Stimulated activated CD4-positive, alpha-beta T cell treated with anti-CD3 and anti-CD28 coated beads, Interleukin-4, amount 100 ng/mL, for 1 hour (primary cell): Measurements from ENCODE around the gene ZBTB7C.

Experiments used
- DNase-seq: peaks from one replicate; pipeline ENCODE4 v3.0.0-alpha.2; 2020

The ZBTB7C gene

DNA sequence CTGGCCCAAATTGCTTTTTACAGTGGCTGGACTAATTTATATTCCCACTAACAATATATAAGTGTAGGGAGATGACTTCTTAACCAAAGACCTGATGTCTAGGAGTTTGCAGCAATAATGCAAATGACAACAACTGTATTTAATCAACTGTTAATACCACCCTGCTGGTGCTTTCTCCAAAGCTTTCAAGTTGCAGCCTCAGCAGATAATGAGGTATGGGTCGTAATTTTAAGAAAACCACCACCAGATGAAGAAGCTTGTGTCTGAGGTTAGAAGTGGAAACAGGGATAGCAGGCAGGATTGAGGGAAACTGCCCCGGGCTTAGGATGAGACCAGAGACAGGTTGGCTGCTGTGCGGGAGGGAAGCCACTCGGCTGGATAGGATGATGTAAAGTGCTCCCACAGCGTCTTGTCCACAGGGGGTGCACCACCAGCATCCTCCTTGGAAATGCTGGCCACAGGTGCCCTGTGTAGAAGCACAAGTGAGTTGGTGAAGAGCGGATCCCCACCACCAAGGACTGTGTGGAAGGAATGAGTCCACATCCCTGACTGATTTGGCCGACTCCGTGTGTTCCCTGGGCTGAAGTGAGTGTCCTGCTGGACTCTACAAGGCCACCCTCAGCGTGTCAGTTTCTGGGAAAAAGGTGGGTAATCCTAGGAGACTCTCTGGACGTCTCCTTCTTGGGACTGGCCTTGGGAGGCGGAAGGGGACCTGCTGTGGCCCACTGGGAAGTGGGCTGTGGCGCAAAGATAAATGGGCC lies 402.6 kb downstream of the ZBTB7C start:
- no peak for DNase-seq

DNA sequence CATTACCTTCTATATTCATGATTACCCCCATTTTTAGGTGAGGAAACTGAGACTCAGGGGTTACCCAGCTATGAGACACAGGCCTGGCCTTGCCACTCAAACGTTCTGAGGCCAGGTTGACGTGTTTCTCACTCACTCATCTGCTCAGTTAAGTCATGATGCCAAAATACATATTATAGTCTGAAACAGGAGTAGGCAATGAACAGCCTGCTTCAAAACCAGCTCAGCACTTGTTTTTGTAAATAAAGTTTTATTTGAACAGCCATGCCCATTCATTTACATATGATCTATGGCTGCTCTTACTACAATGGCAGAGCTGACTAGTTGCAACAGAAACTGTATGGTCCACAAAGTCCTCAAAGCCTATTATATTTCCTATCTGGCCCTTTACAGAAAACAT lies 404.6 kb downstream of the ZBTB7C start:
- no peak for DNase-seq

DNA sequence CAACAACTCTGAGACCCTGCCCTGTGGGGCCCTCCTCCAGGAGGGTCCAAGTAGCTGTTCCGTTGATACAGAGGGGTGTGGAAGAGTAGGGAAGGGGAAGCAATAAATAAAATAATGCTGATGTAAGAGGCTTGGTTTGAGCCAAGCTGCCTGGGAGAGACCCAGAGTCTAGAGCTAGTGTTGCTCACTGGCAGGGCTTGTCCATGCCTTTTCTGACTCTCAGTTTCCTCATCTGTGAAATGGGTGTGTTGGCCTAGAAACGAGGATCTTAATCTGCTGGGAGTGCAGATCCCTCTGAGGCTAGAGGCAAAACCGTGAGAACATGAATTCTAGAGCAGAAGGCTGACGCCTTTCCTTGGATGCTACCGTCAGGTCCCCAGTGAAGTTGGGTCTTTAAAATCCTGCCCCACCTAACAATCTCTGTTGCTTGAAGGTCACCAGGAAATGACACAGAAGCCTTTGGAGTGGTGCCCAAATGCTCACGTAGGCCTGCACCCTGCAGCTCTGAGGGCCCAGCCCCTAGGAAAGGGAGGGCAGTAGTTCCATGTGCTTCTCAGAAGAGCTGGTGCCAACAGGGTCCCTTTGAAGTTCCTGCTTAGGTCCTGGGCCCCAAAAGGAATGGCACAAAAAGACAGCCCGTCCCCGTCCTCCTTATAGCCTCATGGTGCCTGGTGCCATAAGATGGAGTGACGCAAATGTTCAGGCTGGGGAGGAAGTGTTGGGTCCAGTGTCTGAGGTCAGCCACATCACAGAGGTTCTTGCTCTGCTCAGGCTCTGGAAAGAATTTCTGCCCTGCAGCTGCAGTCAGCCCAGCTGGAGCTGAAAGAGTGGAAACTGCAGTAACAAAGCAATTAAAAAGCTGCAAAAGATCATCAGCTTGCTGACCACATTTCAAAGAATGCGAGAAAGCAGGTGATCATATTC lies 405.5 kb downstream of the ZBTB7C start:
- no peak for DNase-seq

DNA sequence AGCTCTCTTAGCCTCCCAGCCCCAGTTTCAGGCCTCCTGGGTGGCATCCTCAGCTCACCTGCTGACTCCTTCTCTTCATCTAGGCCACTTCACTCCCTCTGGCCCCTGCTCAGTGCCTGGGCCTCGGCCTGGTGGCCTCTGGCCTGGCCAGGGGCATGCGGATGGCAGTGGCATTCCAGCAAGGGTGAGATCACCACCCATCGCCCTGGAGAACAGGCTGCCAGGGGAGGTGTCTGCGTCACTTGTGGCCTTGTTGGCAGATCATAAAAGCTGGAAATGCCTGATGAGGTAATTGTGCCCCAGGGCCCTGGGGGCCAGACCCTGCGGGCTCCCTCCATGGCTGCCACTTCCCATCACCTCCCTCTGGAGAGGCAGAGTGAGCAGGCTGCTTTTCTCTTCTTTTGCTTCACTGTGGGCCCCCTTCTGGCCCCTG lies 406.2 kb downstream of the ZBTB7C start:
- no peak for DNase-seq

DNA sequence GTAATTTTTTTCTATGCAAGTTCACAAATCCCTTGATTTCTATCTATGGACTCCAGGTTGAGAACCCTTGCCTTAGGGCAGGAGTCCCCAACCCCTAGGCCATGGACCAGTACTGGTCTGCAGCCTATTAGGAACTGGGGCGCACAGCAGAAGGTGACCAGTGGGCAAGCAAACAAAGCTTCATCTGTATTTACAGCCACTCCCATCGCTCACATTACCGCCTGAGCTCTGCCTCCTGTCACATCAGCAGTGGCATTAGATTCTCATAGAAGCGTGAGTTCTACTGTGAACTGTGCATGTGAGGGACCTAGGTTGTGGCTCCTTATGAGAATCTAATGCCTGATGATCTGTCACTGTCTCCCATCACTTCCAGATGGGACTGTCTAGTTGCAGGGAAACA lies 408.5 kb downstream of the ZBTB7C start:
- no peak for DNase-seq

DNA sequence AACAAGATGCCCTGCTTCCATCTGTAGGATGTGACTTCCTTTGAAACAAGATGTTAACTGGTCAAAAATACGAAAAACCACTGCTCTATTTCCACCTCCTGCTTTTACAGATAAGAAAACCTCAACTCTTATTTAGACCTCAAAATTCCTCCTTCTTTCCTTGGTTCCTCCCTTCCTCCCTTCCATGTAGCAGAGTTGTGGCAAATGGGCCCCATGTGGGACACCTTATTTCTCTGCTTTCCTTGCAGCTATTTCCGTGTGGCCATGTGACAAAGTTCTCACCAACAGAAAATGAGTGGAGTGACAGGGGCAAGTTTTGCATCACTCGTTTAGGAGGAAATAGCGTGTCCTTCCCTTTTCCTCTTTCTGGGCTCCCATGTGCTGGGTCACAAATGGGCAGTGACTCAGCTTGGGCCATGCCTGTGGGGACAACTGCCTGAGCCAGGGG lies 409.4 kb downstream of the ZBTB7C start:
- no peak for DNase-seq

DNA sequence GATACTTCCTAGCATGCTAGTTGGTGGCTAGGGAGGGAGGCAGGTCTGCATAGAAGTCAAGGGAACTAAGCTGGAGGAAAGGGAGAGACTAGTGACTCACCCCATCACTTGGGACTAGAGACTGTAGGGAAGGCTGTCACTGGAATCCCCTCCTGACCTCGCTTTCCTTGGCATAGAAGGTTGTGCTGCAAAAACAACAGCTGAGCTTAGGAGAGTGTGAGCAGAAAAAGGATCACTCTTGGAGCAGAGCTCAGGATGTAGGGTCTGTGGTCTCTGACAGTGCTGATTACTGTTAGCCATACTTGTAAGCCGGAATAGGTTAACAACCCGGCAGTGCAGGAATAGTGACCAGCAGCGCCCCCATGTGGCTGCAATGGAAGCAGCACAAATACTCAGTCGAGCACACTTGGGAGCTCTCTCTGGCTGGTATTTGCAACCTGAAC lies 411.8 kb downstream of the ZBTB7C start:
- peak; percentile 46 for DNase-seq

DNA sequence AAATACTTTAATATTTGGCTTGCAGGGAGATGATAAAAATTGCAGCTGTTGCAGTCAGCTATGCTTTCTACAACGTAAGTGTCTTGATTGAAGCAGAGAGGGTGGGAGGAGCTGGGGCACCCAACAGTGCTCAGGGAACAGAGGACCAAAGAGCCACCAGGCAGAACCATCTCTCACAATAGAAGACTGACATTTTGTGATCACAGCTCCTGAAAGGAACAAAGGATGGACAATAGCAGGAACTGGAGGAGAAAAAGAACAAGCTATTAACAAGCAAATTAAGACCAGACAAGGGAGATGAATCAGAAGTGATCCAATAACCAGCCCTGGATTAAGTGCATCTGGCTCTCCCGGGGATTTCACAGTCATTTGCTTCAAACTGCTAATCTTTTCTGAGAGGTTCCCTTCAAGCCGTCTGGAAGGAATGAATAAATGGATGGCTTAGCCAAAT lies 413.1 kb downstream of the ZBTB7C start:
- no peak for DNase-seq

DNA sequence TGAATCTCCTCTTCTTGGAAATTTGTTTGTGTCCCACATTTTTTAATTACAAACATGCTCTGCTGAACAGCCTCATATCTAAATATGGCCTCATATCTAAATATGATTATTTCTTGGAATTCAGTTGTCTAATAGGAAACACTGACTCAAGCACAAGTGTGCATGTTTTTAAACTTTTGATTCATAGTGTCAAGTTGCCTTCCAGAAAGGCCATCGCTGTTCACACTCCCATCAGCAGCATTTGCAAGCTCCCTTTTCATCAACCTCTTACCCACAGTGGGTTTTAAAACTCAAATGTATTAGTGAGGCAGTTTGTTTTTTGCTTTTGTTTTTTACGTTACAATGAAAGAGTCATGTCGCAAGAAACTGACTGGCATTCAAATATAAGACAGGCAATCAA lies 413.5 kb downstream of the ZBTB7C start:
- DNase-seq, result no peak

DNA sequence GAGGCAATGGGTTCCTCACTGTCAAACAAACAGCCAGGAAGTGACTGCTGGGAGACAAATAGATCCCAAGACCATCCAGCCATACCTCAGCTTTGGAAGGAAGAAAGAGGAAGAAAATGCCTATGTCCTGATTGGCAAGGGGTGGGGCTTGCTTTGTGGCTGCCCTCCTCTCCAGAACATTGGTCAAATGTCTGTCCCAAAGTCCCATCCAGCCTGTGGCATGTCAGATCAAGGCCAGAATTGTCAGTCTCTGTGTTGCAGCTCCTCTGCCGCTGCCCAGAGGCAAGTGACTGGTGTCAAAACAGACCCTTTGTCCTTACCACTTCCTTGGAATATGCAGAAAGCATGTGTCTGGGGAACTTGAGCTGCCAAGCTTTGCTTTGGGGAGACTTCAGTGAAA lies 415.8 kb downstream of the ZBTB7C start:
- DNase-seq, result no peak

DNA sequence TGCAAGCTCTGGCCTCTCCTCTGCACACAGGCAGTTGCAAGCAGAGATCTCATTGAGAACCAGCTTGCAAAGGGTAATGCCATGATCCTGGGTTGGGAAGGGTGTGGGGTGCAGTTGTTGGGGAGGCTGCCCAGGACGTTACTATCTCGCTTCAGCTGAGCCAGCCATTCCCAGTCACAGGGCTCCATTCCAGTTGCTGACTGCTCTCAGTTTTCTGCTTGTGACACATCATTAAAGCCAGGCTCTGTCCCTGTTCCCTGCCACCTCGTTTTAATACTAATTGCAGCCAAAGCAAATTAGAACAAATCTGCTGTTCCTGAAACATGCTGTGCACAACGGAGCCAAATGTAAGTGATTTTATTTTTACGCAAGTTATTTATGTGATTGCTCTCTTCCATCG lies 416.2 kb downstream of the ZBTB7C start:
- no peak for DNase-seq

DNA sequence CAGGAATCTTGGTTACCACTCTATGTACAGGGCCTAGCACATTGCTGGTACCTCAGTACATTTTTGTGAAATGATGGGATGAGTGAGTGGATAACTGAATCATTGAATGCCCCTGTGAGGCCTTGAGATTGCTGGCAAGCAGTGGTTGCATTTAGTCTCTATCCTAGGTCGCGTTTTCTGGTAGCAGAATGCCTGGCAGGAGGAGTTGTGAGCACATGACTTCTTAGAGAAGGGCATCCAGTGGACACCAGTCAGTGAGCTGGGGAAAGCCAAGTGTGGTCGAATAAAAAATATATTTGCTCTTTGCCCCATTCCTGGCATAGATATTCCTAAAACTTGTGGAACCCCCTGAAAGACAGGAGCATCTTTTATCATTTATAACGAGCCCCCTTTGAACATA lies 416.9 kb downstream of the ZBTB7C start:
- DNase-seq, result no peak

DNA sequence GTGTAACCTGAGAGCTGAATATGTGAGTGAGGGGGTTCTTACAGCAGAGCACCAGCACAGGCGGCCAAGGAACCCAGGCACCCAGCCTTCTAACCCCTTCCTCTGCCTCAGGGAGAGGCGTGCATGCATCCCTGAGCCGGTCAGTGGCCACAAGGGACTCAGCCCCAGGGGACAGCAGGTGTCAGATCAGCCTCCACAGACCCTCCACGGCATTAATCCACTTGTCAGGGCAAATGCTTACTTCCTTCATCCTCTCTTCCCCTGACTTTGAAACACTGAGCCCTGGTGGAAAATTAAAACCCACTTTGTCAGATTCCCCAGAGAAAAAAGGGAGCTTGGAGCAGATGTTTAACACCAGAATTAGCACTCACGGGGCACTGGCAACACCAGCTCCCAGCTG lies 418.2 kb downstream of the ZBTB7C start:
- no peak for DNase-seq

DNA sequence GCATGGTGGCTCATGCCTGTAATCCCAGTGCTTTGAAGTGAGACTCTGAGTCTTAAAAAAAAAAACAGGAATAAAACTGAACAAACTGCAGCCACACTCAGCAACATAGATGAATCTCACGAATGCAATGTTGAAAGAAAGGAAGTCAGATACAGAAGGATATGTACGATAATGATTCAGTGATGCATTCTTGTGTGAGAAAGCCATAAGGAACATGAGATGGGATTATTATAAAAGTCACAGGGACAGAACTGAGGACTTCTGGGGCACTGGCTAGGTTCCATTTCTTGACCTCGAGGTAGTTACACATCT lies 421.8 kb downstream of the ZBTB7C start:
- no peak for DNase-seq

DNA sequence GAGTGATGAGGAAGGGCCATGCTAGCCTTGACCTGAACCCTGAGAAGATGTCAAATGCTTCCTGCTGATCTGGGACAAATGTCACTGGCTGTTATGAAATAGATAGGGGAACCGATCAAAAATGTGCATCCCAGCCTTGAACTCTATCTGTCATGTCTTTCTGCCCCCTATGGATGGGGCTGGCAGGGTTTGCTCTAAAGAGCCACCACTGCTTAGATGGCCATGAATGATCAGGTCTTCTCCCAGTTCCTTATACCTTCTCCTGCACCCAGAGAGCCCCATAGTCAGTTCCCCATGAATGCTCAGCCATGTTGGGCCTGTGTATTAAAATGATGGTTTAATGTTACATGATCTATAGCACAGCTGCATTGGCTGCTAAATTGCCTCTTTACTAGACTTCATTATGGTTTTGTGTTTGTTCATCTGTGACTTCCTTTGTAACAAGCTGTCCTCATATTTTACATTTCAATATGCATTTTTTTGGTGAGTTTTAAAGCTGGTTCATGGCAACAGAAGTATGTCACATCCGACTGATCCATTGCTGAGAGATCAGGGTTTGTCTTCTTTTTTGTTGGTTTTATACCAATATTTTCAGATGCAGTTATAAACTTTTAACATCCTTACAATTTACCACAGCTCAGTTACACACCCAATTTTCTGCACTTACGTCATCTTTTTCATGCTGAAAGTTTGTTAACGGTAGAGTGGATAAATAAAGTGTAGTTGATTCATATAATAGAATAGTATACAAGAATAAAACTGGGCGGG lies 422.4 kb downstream of the ZBTB7C start:
- no peak for DNase-seq

DNA sequence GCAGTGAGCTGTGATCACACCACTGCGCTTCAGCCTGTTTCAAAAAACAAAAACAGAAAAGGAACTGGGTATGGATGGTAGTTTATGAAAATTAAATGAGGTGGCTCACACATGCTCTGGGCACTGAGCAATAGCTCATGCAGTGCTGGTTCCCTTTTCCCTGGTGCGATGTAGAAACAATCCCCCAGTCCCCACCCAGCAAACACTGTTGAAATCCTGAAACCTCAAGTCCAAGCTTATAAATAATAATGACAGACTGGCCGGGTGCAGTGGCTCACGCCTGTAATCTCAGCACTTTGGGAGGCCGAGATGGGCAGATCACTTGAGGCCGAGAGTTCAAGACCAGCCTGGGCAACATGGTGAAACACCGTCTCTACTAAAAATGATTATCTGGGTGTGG lies 423.3 kb downstream of the ZBTB7C start:
- DNase-seq, result no peak

DNA sequence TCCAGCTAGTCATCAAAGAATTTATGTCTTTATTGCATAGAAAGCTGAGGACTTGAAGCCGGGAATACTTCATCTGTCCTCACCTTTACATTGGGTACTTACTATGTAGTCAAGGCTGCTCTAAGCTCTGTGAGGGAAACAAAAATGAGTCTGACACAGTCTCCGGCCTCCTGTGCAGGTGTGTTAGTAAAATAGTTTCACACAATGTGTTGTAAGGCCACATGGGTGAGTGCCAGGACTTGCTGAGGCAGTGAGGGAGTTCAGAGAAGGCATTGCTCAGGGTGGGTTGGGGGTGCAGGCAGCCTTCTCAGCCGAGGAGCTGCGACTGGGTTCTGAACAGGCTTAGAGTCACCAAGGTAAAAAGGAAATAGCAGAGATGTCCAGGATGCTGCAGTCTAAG lies 424.2 kb downstream of the ZBTB7C start:
- no peak for DNase-seq

DNA sequence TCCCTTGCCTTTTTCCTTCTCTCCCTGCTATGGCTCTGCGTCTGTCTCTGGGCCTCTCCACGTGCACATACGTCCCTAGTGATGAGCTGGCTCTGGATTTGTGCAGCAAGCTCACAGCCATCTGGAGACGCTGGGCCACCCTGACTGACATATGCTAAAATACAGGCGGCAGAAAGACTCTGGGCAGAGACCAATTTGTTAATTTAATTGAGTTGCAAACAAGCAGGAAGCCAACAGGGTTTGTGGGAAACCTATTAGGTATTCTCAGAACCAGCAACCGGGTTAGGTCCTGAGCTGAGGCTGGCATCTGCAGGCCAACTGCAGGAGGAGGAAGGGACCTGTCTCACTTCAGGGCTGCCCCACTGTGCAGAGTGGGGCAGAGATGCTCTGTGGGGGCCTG lies 425.2 kb downstream of the ZBTB7C start:
- no peak for DNase-seq

DNA sequence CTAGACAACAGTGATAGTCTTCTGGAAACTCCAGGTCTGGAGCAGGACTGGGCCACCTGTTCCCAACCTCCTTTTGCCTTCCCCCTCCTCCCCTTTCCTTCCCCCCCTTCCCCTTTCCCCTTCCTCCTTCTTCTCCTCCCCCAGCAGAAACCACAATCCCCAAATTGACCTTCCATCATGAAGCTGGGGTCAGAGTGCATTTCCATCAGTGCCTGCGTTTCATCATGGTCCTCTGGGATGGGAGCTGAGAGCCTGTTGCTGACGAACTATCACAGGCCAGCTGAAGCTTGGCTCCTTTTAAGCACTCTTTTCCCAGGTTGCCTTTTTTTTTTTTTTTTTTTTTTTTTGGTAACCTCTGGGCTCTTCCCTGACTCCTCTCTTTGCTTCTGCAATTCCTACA lies 426.1 kb downstream of the ZBTB7C start:
- DNase-seq, result no peak

DNA sequence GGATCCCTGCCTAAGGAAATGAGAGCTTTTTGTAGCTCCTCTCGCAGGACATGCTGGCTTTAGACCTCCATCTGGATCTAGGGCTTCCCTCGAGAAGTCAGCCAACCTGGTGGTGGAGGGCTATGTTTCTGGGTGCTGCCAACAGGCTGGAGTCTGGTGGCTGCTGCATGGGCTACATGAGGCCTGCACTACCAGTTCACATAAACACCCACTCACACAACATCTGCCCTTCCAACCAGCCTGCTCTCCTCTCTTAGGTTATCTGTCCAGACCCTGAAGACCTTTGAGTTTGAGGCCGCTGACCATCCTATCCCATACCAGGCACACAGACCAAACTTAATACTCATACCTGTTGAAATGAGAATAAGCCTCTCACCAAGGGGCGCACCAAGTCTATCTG lies 427.4 kb downstream of the ZBTB7C start:
- DNase-seq, result no peak

DNA sequence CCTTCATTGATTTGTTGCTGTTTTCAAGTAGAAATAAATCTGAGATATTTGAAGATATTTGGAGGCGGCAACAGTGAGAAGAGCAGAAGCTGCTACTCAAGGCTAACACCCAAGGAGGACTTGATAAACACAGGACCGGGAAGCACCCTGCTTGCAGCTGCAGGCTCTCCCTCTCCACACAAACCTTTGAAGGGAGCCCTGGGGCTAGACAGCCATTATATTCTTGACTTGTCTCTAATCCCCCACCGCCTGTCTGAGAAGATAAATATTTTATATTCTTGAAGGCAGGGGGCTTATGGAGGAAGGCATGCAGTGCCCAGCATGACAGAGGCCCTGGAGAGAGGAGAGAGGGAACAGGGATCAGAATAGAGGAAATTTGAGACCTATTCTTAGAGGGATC lies 427.9 kb downstream of the ZBTB7C start:
- DNase-seq, result no peak

DNA sequence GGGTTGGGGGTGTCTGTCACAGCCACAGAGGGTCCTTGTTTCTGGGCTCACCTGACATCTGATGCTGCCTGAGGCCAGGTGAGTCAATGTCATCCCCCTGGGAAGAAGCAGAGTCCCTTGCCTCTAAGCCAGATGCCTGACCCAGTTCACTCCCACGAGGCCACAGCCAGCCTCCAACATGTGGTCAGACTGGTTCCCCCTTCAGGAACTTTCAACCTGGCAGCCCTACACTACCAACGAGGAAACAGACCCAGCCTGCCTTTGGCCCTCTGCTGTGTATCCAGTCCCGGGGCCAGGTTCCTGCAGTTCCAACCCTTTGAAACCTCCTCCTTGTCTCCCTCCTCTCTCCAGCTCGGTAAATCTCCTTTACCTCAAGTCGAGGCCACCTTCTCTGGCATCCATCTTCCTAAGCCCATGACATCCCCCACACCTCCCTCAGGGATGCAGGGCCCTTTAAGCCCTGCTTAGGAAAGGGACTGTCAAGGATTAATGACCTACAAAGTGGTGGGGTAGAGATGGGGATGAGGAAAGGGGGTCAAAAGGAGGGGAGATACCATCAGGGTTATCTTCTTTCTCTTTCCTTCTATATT lies 429.5 kb downstream of the ZBTB7C start:
- no peak for DNase-seq

DNA sequence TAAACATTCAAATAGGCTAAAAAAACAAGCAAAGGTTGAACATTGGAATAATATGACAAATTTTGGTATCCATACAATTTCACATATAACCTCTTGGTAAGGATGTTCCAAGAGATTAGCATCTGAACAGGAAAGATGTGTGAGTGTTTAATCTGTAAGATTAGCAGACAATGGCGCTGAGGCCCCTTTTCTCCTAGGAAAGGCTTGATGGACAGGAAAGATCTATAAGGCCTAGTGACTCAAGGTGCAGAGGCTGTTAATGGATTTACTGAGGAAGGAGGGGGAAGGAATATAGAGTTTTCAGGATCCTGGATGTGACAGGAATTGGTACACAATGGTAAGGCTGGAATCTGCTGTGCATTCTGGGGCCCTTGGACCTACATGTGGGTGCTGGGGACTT lies 430.6 kb downstream of the ZBTB7C start:
- no peak for DNase-seq
